Naive B cell (primary cell): ENCODE results near the gene BIRC7. TPM values are rescaled to one million over a fixed set of nuclear protein-coding genes. Genes with fewer than 3 reads are reported as not detected.

Experiments
- ATAC-seq, 2 donors: fragments of 150-1000 bp; cut with Tn5 transposase; 2 replicates each; pipeline ENCODE4 v1.10.0; 2021; ENCODE audit warnings: low read depth in 2 of 2, mild to moderate bottlenecking in 2 of 2, moderate library complexity in 2 of 2
- DNase-seq: peaks from one replicate; pipeline ENCODE4 v3.0.0; 2022
- H3K27ac Mint-ChIP-seq, 6 donors: one replicate each; pipeline ENCODE4 v1.8.0; 2020 to 2022; ENCODE audit warnings: mild to moderate bottlenecking in 6 of 6, mixed read lengths in 6 of 6, moderate library complexity in 5 of 6, inconsistent platforms in 2 of 6
- H3K27me3 Mint-ChIP-seq, 3 donors: one replicate each; pipeline ENCODE4 v1.8.0; 2021 to 2022; ENCODE audit warnings: mixed read lengths in 3 of 3, mild to moderate bottlenecking in 1 of 3
- H3K36me3 Mint-ChIP-seq, 2 donors: one replicate each; pipeline ENCODE4 v1.8.0; 2020 to 2022; ENCODE audit warnings: mixed read lengths in 2 of 2, inconsistent platforms in 1 of 2, mild to moderate bottlenecking in 1 of 2
- H3K4me1 Mint-ChIP-seq, 3 donors: one replicate each; pipeline ENCODE4 v1.8.0; 2020 to 2022; ENCODE audit warnings: mixed read lengths in 3 of 3, inconsistent platforms in 1 of 3, mild to moderate bottlenecking in 1 of 3, moderate library complexity in 1 of 3
- H3K4me3 Mint-ChIP-seq, 8 donors: one replicate each; pipeline ENCODE4 v1.8.0; 2020 to 2022; ENCODE audit warnings: mild to moderate bottlenecking in 8 of 8, mixed read lengths in 8 of 8, moderate library complexity in 8 of 8, inconsistent platforms in 2 of 8
- H3K9me3 Mint-ChIP-seq, 7 donors: one replicate each; pipeline ENCODE4 v1.8.0; 2020 to 2022; ENCODE audit warnings: mixed read lengths in 7 of 7, mild to moderate bottlenecking in 5 of 7, inconsistent platforms in 2 of 7, moderate library complexity in 1 of 7
- polyA plus RNA-seq, 6 donors: library from polyadenylated mRNA; unstranded; fragments of 300-500 nt; fragmentation: Illumina TruSeq; gene quantifications; one replicate each; pipeline ENCODE4 v1.2.3, GENCODE V29; 2021; ENCODE audit warnings: low read depth in 6 of 6

The BIRC7 gene
- not detected for polyA plus RNA-seq

GRCh38 chr20:63235399-63235983, at the start of gene BIRC7:
TSS of gene BIRC7 (plus strand) at chr20:63235905. CDS start at chr20:63236097, 192 bp downstream.
- H3K9me3 Mint-ChIP-seq, result peaks cover 0 to 1% (median 0%) of the 10 kb centered on the region in 7 donors
- H3K36me3 Mint-ChIP-seq, result no peaks in the 10 kb centered on the region
- peak in 1 of 2 donors; percentile 20 for ATAC-seq
- peak within 1 kb of the TSS in 3 of 6 donors; percentile 57 to 69 (median 68) for H3K27ac Mint-ChIP-seq
- DNase-seq, result no peak
- peaks cover 3 to 15% (median 4%) of the 10 kb centered on the region in 3 donors for H3K4me1 Mint-ChIP-seq
- H3K4me3 Mint-ChIP-seq, result peak within 1 kb of the TSS in 1 of 8 donors; percentile 47
- peaks cover 18 to 39% (median 32%) of the 10 kb centered on the region in 3 donors for H3K27me3 Mint-ChIP-seq

- ATAC-seq, result no peak
- H3K4me1 Mint-ChIP-seq, result peaks cover 0 to 5% (median 0%) of the 10 kb centered on the region in 3 donors
- peaks cover 5 to 34% (median 25%) of the 10 kb centered on the region in 3 donors for H3K27me3 Mint-ChIP-seq
- H3K9me3 Mint-ChIP-seq, result peaks cover 0 to 2% (median 0%) of the 10 kb centered on the region in 7 donors
- no peak for DNase-seq
- H3K27ac Mint-ChIP-seq, result no peak overlapping the region
- H3K4me3 Mint-ChIP-seq, result no peak overlapping the region
- no peaks in the 10 kb centered on the region for H3K36me3 Mint-ChIP-seq
These were observed 49.6 kb upstream of the BIRC7 start for GRCh38 chr20:63186084-63186483.

- peaks cover 0 to 2% (median 0%) of the 10 kb centered on the region in 7 donors for H3K9me3 Mint-ChIP-seq
- H3K27me3 Mint-ChIP-seq, result peaks cover 5 to 27% (median 19%) of the 10 kb centered on the region in 3 donors
- DNase-seq (no peak), ATAC-seq (no peak)
- no peaks in the 10 kb centered on the region for H3K36me3 Mint-ChIP-seq
- H3K27ac Mint-ChIP-seq, result peak overlapping the region in 1 of 6 donors; percentile 74
- H3K4me3 Mint-ChIP-seq, result no peak overlapping the region
- peaks cover 0 to 5% (median 0%) of the 10 kb centered on the region in 3 donors for H3K4me1 Mint-ChIP-seq
These were observed 49.0 kb upstream of the BIRC7 start for GRCh38 chr20:63186528-63187316.

- no peak overlapping the region for H3K4me3 Mint-ChIP-seq
- H3K27ac Mint-ChIP-seq, result no peak overlapping the region
- DNase-seq (no peak), ATAC-seq (no peak)
- H3K9me3 Mint-ChIP-seq, result peaks cover 0 to 2% (median 0%) of the 10 kb centered on the region in 7 donors
- H3K27me3 Mint-ChIP-seq, result peaks cover 5 to 19% (median 10%) of the 10 kb centered on the region in 3 donors
- no peaks in the 10 kb centered on the region for H3K36me3 Mint-ChIP-seq
- peaks cover 0 to 5% (median 0%) of the 10 kb centered on the region in 3 donors for H3K4me1 Mint-ChIP-seq
These were observed 48.2 kb upstream of the BIRC7 start for GRCh38 chr20:63187338-63188158.

GRCh38 chr20:63188159-63188442, 47.6 kb upstream of the BIRC7 start:
- Mint-ChIP-seq H3K9me3 (peaks cover 0 to 2% (median 0%) of the 10 kb centered on the region in 7 donors), H3K36me3 (no peaks in the 10 kb centered on the region), H3K4me3 (no peak overlapping the region), H3K27ac (no peak overlapping the region), H3K4me1 (peaks cover 0 to 5% (median 0%) of the 10 kb centered on the region in 3 donors), H3K27me3 (peaks cover 5 to 14% (median 10%) of the 10 kb centered on the region in 3 donors)
- no peak for DNase-seq
- ATAC-seq, result no peak

- DNase-seq (no peak), ATAC-seq (no peak)
- H3K27ac Mint-ChIP-seq, result no peak overlapping the region
- peaks cover 0 to 2% (median 0%) of the 10 kb centered on the region in 7 donors for H3K9me3 Mint-ChIP-seq
- no peak overlapping the region for H3K4me3 Mint-ChIP-seq
- no peaks in the 10 kb centered on the region for H3K36me3 Mint-ChIP-seq
- H3K27me3 Mint-ChIP-seq, result peaks cover 0 to 7% (median 3%) of the 10 kb centered on the region in 3 donors
- H3K4me1 Mint-ChIP-seq, result peaks cover 0 to 5% (median 0%) of the 10 kb centered on the region in 3 donors
These were observed 46.9 kb upstream of the BIRC7 start for GRCh38 chr20:63188641-63189321.

GRCh38 chr20:63189322-63189642, 46.4 kb upstream of the BIRC7 start:
- peaks cover 0 to 9% (median 0%) of the 10 kb centered on the region in 3 donors for H3K4me1 Mint-ChIP-seq
- DNase-seq (no peak), ATAC-seq (no peak)
- H3K27me3 Mint-ChIP-seq, result peaks cover 0 to 6% (median 0%) of the 10 kb centered on the region in 3 donors
- H3K27ac Mint-ChIP-seq, result no peak overlapping the region
- no peaks in the 10 kb centered on the region for H3K36me3 Mint-ChIP-seq
- H3K4me3 Mint-ChIP-seq, result no peak overlapping the region
- H3K9me3 Mint-ChIP-seq, result peaks cover 0 to 2% (median 0%) of the 10 kb centered on the region in 7 donors

- H3K4me1 Mint-ChIP-seq, result peaks cover 0 to 9% (median 0%) of the 10 kb centered on the region in 3 donors
These were observed 45.7 kb upstream of the BIRC7 start for GRCh38 chr20:63189846-63190559.

GRCh38 chr20:63190828-63191227, 44.9 kb upstream of the BIRC7 start:
- Mint-ChIP-seq H3K27ac (no peak overlapping the region), H3K36me3 (peaks cover 0 to 3% of the 10 kb centered on the region in 2 donors), H3K27me3 (peaks cover 0 to 6% (median 0%) of the 10 kb centered on the region in 3 donors), H3K4me3 (no peak overlapping the region), H3K4me1 (peaks cover 0 to 9% (median 0%) of the 10 kb centered on the region in 3 donors), H3K9me3 (no peaks in the 10 kb centered on the region)
- no peak for DNase-seq
- ATAC-seq, result no peak

More at GRCh38 chr20:63189846-63190559, 45.7 kb upstream of the BIRC7 start:
- Mint-ChIP-seq H3K27me3 (peaks cover 0 to 6% (median 0%) of the 10 kb centered on the region in 3 donors), H3K36me3 (peaks cover 0 to 3% of the 10 kb centered on the region in 2 donors), H3K27ac (no peak overlapping the region), H3K4me3 (no peak overlapping the region), H3K9me3 (no peaks in the 10 kb centered on the region)
- DNase-seq, result no peak
- ATAC-seq, result no peak

GRCh38 chr20:63191400-63191799, 44.3 kb upstream of the BIRC7 start:
- H3K27me3 Mint-ChIP-seq, result peaks cover 0 to 6% (median 0%) of the 10 kb centered on the region in 3 donors
- H3K4me1 Mint-ChIP-seq, result peaks cover 0 to 8% (median 0%) of the 10 kb centered on the region in 3 donors
- no peaks in the 10 kb centered on the region for H3K9me3 Mint-ChIP-seq
- ATAC-seq, result no peak
- H3K4me3 Mint-ChIP-seq, result no peak overlapping the region
- no peak overlapping the region for H3K27ac Mint-ChIP-seq
- DNase-seq, result no peak
- H3K36me3 Mint-ChIP-seq, result peaks cover 0 to 3% of the 10 kb centered on the region in 2 donors

- Mint-ChIP-seq H3K27me3 (peaks cover 0 to 6% (median 0%) of the 10 kb centered on the region in 3 donors), H3K36me3 (peaks cover 0 to 3% of the 10 kb centered on the region in 2 donors), H3K4me3 (no peak overlapping the region), H3K9me3 (no peaks in the 10 kb centered on the region), H3K4me1 (peaks cover 0 to 6% (median 3%) of the 10 kb centered on the region in 3 donors), H3K27ac (no peak overlapping the region)
- ATAC-seq (no peak), DNase-seq (no peak)
These were observed 43.0 kb upstream of the BIRC7 start for GRCh38 chr20:63192721-63193120.

GRCh38 chr20:63194007-63194796, 41.5 kb upstream of the BIRC7 start:
- H3K36me3 Mint-ChIP-seq, result peaks cover 0 to 3% of the 10 kb centered on the region in 2 donors
- no peak overlapping the region for H3K4me3 Mint-ChIP-seq
- H3K9me3 Mint-ChIP-seq, result no peaks in the 10 kb centered on the region
- no peak for ATAC-seq
- peaks cover 3 to 6% (median 5%) of the 10 kb centered on the region in 3 donors for H3K4me1 Mint-ChIP-seq
- H3K27me3 Mint-ChIP-seq, result peaks cover 0 to 5% (median 0%) of the 10 kb centered on the region in 3 donors
- H3K27ac Mint-ChIP-seq, result no peak overlapping the region
- DNase-seq, result no peak
